Type B pancreatic cell (in vitro differentiated cells): ENCODE data around the gene KLC1. TPM values are rescaled to one million over a fixed set of nuclear protein-coding genes. Genes with fewer than 3 reads are reported as not detected.

Experiments
- DNase-seq: peaks from one replicate; pipeline ENCODE4 v3.0.0; 2021; ENCODE audit warnings: mixed read lengths; ENCODE audit not compliant: unreplicated experiment; ENCODE audit errors: extremely low spot score
- H3K27ac Mint-ChIP-seq: 2 replicates; pipeline ENCODE4 v1.8.0; 2021; ENCODE audit warnings: mild to moderate bottlenecking, mixed read lengths
- H3K27me3 Mint-ChIP-seq: 2 replicates; pipeline ENCODE4 v1.8.0; 2021; ENCODE audit warnings: mixed read lengths
- H3K36me3 Mint-ChIP-seq: 2 replicates; pipeline ENCODE4 v1.8.0; 2021; ENCODE audit warnings: mixed read lengths
- H3K4me1 Mint-ChIP-seq: one replicate; pipeline ENCODE4 v1.8.0; 2021; ENCODE audit warnings: mixed read lengths; ENCODE audit not compliant: unreplicated experiment
- H3K4me3 Mint-ChIP-seq: 2 replicates; pipeline ENCODE4 v1.8.0; 2021; ENCODE audit warnings: mild to moderate bottlenecking, mixed read lengths
- H3K9me3 Mint-ChIP-seq: 2 replicates; pipeline ENCODE4 v1.8.0; 2021; ENCODE audit warnings: mixed read lengths
- CTCF ChIP-seq: fragments of 200-600 bp; sonication (generic); conservative IDR thresholded peaks from 2 replicates; pipeline ENCODE4 v1.5.0; 2021; ENCODE audit warnings: antibody characterized with exemption, mild to moderate bottlenecking
- long read RNA-seq: library from polyadenylated mRNA; unstranded; transcript quantifications from one replicate; pipeline ENCODE4 v2.0.0, GENCODE V29; 2020
- total RNA-seq: library from RNA; stranded (reverse); gene quantifications from 2 replicates; pipeline ENCODE4 v1.2.1, GENCODE V29; 2021; ENCODE audit warnings: low replicate concordance

Gene KLC1
- total RNA-seq = 125 and 145 TPM in 2 replicates
- long read RNA-seq, partial matches to known transcripts = 2 of 15 reads
- long read RNA-seq, other reads (novel, unspliced or antisense) = 10 of 15 reads

- DNase-seq = peak; percentile 90
- Mint-ChIP-seq H3K4me1 (peaks cover 8% of the 10 kb centered on the region), H3K4me3 (peak within 1 kb of the TSS; percentile 93), H3K27ac (peak within 1 kb of the TSS; percentile 88), H3K9me3 (no peaks in the 10 kb centered on the region), H3K36me3 (peaks cover 5% of the 10 kb centered on the region), H3K27me3 (peaks cover 3% of the 10 kb centered on the region)
- TF ChIP-seq CTCF = peak; percentile 12
Observed at GRCh38 chr14:103628684-103629502, at the start of gene KLC1. TSS of gene KLC1 (plus strand) at chr14:103629211. CDS start at chr14:103654565, 25,354 bp downstream.

GRCh38 chr14:103581206-103581605, 47.8 kb upstream of the KLC1 start:
- Mint-ChIP-seq H3K4me1 (peaks cover 7% of the 10 kb centered on the region), H3K4me3 (no peak overlapping the region), H3K9me3 (no peaks in the 10 kb centered on the region), H3K36me3 (peaks cover 13% of the 10 kb centered on the region), H3K27ac (no peak overlapping the region), H3K27me3 (no peaks in the 10 kb centered on the region)
- no peak for DNase-seq
- TF ChIP-seq CTCF = no peak

- Mint-ChIP-seq H3K4me3 (no peak overlapping the region), H3K36me3 (peaks cover 12% of the 10 kb centered on the region), H3K27me3 (no peaks in the 10 kb centered on the region), H3K9me3 (no peaks in the 10 kb centered on the region), H3K27ac (peak overlapping the region; percentile 48), H3K4me1 (no peaks in the 10 kb centered on the region)
- TF ChIP-seq CTCF = no peak
- DNase-seq = no peak
Observed at GRCh38 chr14:103581954-103582703, 46.9 kb upstream of the KLC1 start.

GRCh38 chr14:103584326-103584915, 44.6 kb upstream of the KLC1 start:
- H3K4me3 Mint-ChIP-seq = no peak overlapping the region
- no peak for DNase-seq
- no peak for TF ChIP-seq CTCF
- no peak overlapping the region for H3K27ac Mint-ChIP-seq
- peaks cover 18% of the 10 kb centered on the region for H3K36me3 Mint-ChIP-seq
- H3K27me3 Mint-ChIP-seq = no peaks in the 10 kb centered on the region
- no peaks in the 10 kb centered on the region for H3K4me1 Mint-ChIP-seq
- H3K9me3 Mint-ChIP-seq = no peaks in the 10 kb centered on the region

- no peak overlapping the region for H3K4me3 Mint-ChIP-seq
- H3K36me3 Mint-ChIP-seq = peaks cover 9% of the 10 kb centered on the region
- no peaks in the 10 kb centered on the region for H3K9me3 Mint-ChIP-seq
- H3K4me1 Mint-ChIP-seq = peaks cover 21% of the 10 kb centered on the region
- H3K27ac Mint-ChIP-seq = no peak overlapping the region
- no peaks in the 10 kb centered on the region for H3K27me3 Mint-ChIP-seq
- TF ChIP-seq CTCF = no peak
- no peak for DNase-seq
Observed at GRCh38 chr14:103593577-103593976, 35.4 kb upstream of the KLC1 start.
